HEK293 (cell line): ENCODE data around the gene ZNF831.

Source experiments
- CTCF ChIA-PET: fragments of 350-600 bp; formaldehyde crosslinking; extraction: SDS; loops from one replicate; lab custom pipeline; 2021; ENCODE audit warnings: antibody characterized with exemption; lab: Yijun Ruan, JAX
- POLR2A ChIA-PET: fragments of 300-600 bp; formaldehyde crosslinking; extraction: SDS; loops from one replicate; lab custom pipeline; 2020; ENCODE audit warnings: antibody characterized with exemption, inconsistent platforms; lab: Yijun Ruan, JAX
- H3K27ac ChIP-seq: fragments of 200-500 bp; sonication (Bioruptor generic); 2 replicates; pipeline ENCODE4 v1.5.1; 2014; ENCODE audit warnings: low read depth, low read length, control low read depth, inconsistent platforms; ENCODE audit errors: extremely low read depth
- H3K36me3 ChIP-seq, 2 experiments: fragments of 200-500 bp in 1 of 2; sonication (Bioruptor generic) in 1 of 2; 1 replicate in 1 of 2; 2 replicates in 1 of 2; pipeline ENCODE4 v1.5.1; 2014 to 2017; ENCODE audit warnings: inconsistent platforms in 2 of 2, low read length in 2 of 2; ENCODE audit not compliant: control insufficient read depth in 2 of 2, insufficient read depth in 1 of 2
- H3K4me1 ChIP-seq: fragments of 200-500 bp; sonication (Bioruptor generic); 2 replicates; pipeline ENCODE4 v1.5.1; 2014; ENCODE audit warnings: mild to moderate bottlenecking, low read length, inconsistent platforms; ENCODE audit not compliant: control insufficient read depth, insufficient read depth
- H3K4me3 ChIP-seq: 2 replicates; pipeline ENCODE4 v1.5.1; 2011; ENCODE audit warnings: low read depth, mild to moderate bottlenecking, control low read depth, low read length, moderate library complexity
- H3K9me3 ChIP-seq: fragments of 200-500 bp; sonication (Bioruptor generic); 2 replicates; pipeline ENCODE4 v1.5.1; 2014; ENCODE audit warnings: low read depth, low read length, inconsistent platforms; ENCODE audit not compliant: control insufficient read depth, insufficient read depth
- BCL11B ChIP-seq: fragments of 450-650 bp; formaldehyde crosslinking; IDR thresholded peaks from 2 replicates; pipeline ENCODE4 v1.5.1; 2016; ENCODE audit warnings: low read depth, missing biosample characterization, missing genetic modification characterization
- ELK4 ChIP-seq: IDR thresholded peaks from 2 replicates; pipeline ENCODE4 v1.6.1; 2011; ENCODE audit warnings: mild to moderate bottlenecking, low read depth, low read length, borderline replicate concordance
- GLI2 ChIP-seq: fragments of 450-650 bp; formaldehyde crosslinking; IDR thresholded peaks from 2 replicates; pipeline ENCODE4; 2017; ENCODE audit warnings: missing biosample characterization, missing genetic modification characterization, low read depth, borderline replicate concordance
- INSM2 ChIP-seq: fragments of 450-650 bp; formaldehyde crosslinking; IDR thresholded peaks from 2 replicates; pipeline ENCODE4 v1.5.1; 2016; ENCODE audit warnings: missing biosample characterization, missing genetic modification characterization
- KLF1 ChIP-seq: fragments of 450-650 bp; formaldehyde crosslinking; IDR thresholded peaks from 2 replicates; pipeline ENCODE4 v1.5.1; 2016; ENCODE audit warnings: missing biosample characterization, missing genetic modification characterization
- MEIS1 ChIP-seq: sonication (generic); formaldehyde crosslinking; IDR thresholded peaks from 2 replicates; pipeline ENCODE4 v1.8.1; 2022; ENCODE audit warnings: missing genetic modification reagents, mild to moderate bottlenecking, borderline replicate concordance
- MZF1 ChIP-seq: fragments of 450-650 bp; formaldehyde crosslinking; IDR thresholded peaks from 2 replicates; pipeline ENCODE4 v1.5.1; 2017; ENCODE audit warnings: missing biosample characterization, missing genetic modification characterization, borderline replicate concordance
- PATZ1 ChIP-seq: fragments of 450-650 bp; formaldehyde crosslinking; IDR thresholded peaks from 2 replicates; pipeline ENCODE4 v1.5.1; 2016; ENCODE audit warnings: missing biosample characterization, missing genetic modification characterization
- ZFP69B ChIP-seq: fragments of 450-650 bp; formaldehyde crosslinking; IDR thresholded peaks from 2 replicates; pipeline ENCODE4 v1.5.1; 2016; ENCODE audit warnings: missing biosample characterization, missing genetic modification characterization
- ZNF10 ChIP-seq: fragments of 450-650 bp; formaldehyde crosslinking; IDR thresholded peaks from 2 replicates; pipeline ENCODE4 v1.5.1; 2017; ENCODE audit warnings: missing biosample characterization, missing genetic modification characterization
- ZNF146 ChIP-seq: fragments of 450-650 bp; formaldehyde crosslinking; IDR thresholded peaks from 2 replicates; pipeline ENCODE4 v1.5.1; 2016; ENCODE audit warnings: missing biosample characterization, missing genetic modification characterization
- ZNF302 ChIP-seq: fragments of 450-650 bp; formaldehyde crosslinking; IDR thresholded peaks from 2 replicates; pipeline ENCODE4 v1.5.1; 2016; ENCODE audit warnings: missing biosample characterization, missing genetic modification characterization, low read depth
- ZNF416 ChIP-seq: fragments of 450-650 bp; formaldehyde crosslinking; IDR thresholded peaks from 2 replicates; pipeline ENCODE4 v1.5.1; 2016; ENCODE audit warnings: missing biosample characterization, missing genetic modification characterization
- ZNF449 ChIP-seq: fragments of 450-650 bp; formaldehyde crosslinking; IDR thresholded peaks from 2 replicates; pipeline ENCODE4 v1.5.1; 2017; ENCODE audit warnings: missing biosample characterization, mild to moderate bottlenecking, missing genetic modification characterization, moderate library complexity
- ZNF529 ChIP-seq: fragments of 450-650 bp; formaldehyde crosslinking; IDR thresholded peaks from 2 replicates; pipeline ENCODE4 v1.5.1; 2017; ENCODE audit warnings: missing genetic modification characterization, missing biosample characterization; ENCODE audit not compliant: insufficient replicate concordance
- ZNF629 ChIP-seq: fragments of 450-650 bp; formaldehyde crosslinking; IDR thresholded peaks from 2 replicates; pipeline ENCODE4 v1.5.1; 2017; ENCODE audit warnings: missing biosample characterization, missing genetic modification characterization
- ZNF677 ChIP-seq: fragments of 450-650 bp; IDR thresholded peaks from 2 replicates; pipeline ENCODE4 v1.5.0; 2018; ENCODE audit warnings: missing biosample characterization, mild to moderate bottlenecking, missing genetic modification characterization, moderate library complexity
- ZNF701 ChIP-seq: fragments of 450-650 bp; formaldehyde crosslinking; IDR thresholded peaks from 2 replicates; pipeline ENCODE4 v1.5.1; 2016; ENCODE audit warnings: missing biosample characterization, missing genetic modification characterization
- ZNF707 ChIP-seq: fragments of 450-650 bp; formaldehyde crosslinking; IDR thresholded peaks from 2 replicates; pipeline ENCODE4 v1.5.1; 2016; ENCODE audit warnings: missing biosample characterization, missing genetic modification characterization
- ZSCAN16 ChIP-seq: fragments of 450-650 bp; formaldehyde crosslinking; IDR thresholded peaks from 2 replicates; pipeline ENCODE4 v1.5.1; 2016; ENCODE audit warnings: missing biosample characterization, missing genetic modification characterization
- TF ChIP-seq, protein P1 (sequence below): fragments of 450-650 bp; formaldehyde crosslinking; IDR thresholded peaks from 2 replicates; pipeline ENCODE4 v1.5.1; 2016; ENCODE audit warnings: missing biosample characterization, missing genetic modification characterization
- TF ChIP-seq, protein P2 (sequence below): fragments of 450-650 bp; formaldehyde crosslinking; IDR thresholded peaks from 2 replicates; pipeline ENCODE4 v1.5.1; 2016; ENCODE audit warnings: missing biosample characterization, missing genetic modification characterization

The ZNF831 gene

DNA sequence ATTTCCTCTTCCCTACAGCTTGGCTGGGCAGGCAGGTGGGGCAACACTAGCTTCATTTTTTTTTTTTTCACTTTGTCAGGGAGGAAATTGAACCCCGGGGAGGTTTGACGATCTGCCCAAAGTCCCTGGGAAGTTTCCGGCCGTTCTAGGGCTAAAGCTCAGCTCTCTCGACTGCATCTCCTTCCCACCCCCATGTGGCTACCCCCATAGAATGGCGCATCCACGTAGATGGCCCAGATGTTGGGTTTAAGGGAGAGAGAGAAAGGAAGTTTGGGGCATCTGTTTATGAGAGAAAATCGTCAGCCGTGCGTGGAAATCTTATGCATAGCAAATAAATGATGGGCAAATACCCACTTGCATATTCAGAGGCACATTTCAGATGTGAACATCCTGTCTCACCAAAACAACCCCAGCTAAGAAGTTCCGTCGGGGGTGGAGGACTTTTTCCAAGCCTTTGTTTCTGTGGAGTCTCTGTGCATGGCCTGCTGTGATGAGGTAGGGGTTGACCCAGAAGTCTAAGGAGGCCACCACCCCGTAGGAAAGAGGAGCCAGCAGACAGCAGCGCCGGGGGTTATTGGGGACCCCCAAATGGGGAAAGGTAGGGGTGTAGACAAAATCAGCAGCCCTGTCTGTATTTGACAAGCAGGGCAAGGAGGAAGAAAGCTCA lies 40.5 kb upstream of the ZNF831 start (continued):
- TF ChIP-seq PATZ1 (tag by site-specific recombination) = no peak
- TF ChIP-seq, protein P1, sequence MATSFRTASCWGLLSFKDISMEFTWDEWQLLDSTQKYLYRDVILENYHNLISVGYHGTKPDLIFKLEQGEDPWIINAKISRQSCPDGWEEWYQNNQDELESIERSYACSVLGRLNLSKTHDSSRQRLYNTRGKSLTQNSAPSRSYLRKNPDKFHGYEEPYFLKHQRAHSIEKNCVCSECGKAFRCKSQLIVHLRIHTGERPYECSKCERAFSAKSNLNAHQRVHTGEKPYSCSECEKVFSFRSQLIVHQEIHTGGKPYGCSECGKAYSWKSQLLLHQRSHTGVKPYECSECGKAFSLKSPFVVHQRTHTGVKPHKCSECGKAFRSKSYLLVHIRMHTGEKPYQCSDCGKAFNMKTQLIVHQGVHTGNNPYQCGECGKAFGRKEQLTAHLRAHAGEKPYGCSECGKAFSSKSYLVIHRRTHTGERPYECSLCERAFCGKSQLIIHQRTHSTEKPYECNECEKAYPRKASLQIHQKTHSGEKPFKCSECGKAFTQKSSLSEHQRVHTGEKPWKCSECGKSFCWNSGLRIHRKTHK = no peak
- no peak for TF ChIP-seq ZNF707 (tag by site-specific recombination)

- Histone ChIP-seq H3K27ac (no peak overlapping the region), H3K4me1 (no peaks in the 10 kb centered on the region), H3K9me3 (no peaks in the 10 kb centered on the region), H3K36me3 (no peaks in the 10 kb centered on the region), H3K4me3 (no peak overlapping the region)
- ChIA-PET POLR2A (no interaction called here), CTCF (interaction anchor here (1.5 kb wide), 1 partner anchor 332 kb away, joined by 3 read pairs; no protein-coding TSS in a partner anchor)
- no peak for TF ChIP-seq ZNF10
- TF ChIP-seq ZNF677 (tag by site-specific recombination) = no peak
- TF ChIP-seq ZNF629 (tag by site-specific recombination) = no peak
- no peak for TF ChIP-seq ZFP69B (tag by site-specific recombination)
- TF ChIP-seq ZSCAN16 (tag by site-specific recombination) = no peak
- no peak for TF ChIP-seq ZNF416 (tag by site-specific recombination)
- no peak for TF ChIP-seq GLI2 (tag by site-specific recombination)
- TF ChIP-seq INSM2 (tag by site-specific recombination) = no peak
- no peak for TF ChIP-seq MEIS1 (CRISPR knock-in tag)
- no peak for TF ChIP-seq ELK4
- TF ChIP-seq ZNF146 (tag by site-specific recombination) = no peak
- TF ChIP-seq MZF1 (tag by site-specific recombination) = no peak
- TF ChIP-seq ZNF707 (tag by site-specific recombination) = no peak
- TF ChIP-seq ZNF302 = no peak
- TF ChIP-seq BCL11B = no peak
- no peak for TF ChIP-seq ZNF449
- no peak for TF ChIP-seq KLF1 (tag by site-specific recombination)
- TF ChIP-seq, protein P2, sequence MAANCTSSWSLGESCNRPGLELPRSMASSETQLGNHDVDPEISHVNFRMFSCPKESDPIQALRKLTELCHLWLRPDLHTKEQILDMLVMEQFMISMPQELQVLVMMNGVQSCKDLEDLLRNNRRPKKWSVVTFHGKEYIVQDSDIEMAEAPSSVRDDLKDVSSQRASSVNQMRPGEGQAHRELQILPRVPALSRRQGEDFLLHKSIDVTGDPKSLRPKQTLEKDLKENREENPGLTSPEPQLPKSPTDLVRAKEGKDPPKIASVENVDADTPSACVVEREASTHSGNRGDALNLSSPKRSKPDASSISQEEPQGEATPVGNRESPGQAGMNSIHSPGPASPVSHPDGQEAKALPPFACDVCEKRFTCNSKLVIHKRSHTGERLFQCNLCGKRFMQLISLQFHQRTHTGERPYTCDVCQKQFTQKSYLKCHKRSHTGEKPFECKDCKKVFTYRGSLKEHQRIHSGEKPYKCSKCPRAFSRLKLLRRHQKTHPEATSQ (tag by site-specific recombination) = no peak
- no peak for TF ChIP-seq ZNF529 (tag by site-specific recombination)
- no peak for TF ChIP-seq ZNF701
Measured at GRCh38 chr20:59123678-59124255, 39.9 kb upstream of the ZNF831 start.
